Measurements from ENCODE around the gene LZTS2. TPM values are rescaled to one million over a fixed set of nuclear protein-coding genes. Genes with fewer than 3 reads are reported as not detected.

LZTS2 gene
- total and polyA plus RNA-seq, 2 experiments from 2014 or later: 73.6 to 90.7 TPM

GRCh38 chr10:100982916-100983830, 16.4 kb upstream of the LZTS2 start:
- TF ChIP-seq CTCF (IDR thresholded peaks at IDR 0.05; ENCODE audit: poor library complexity) (no peak), EZH2 (IDR thresholded peaks at IDR 0.05; ENCODE audit: borderline replicate concordance) (no peak), EZH2phosphoT487 (IDR thresholded peaks at IDR 0.05; ENCODE audit: low read depth, severe bottlenecking, unreplicated experiment) (no peak)
- Histone ChIP-seq H3K79me2 (peaks cover 20% of the 10 kb centered on the region), H3K4me2 (no peak overlapping the region), H3K4me1 (ENCODE audit: insufficient read depth) (peaks cover 14% of the 10 kb centered on the region), H3K36me3 (replicated peaks; ENCODE audit: insufficient read depth, low read depth) (no peaks in the 10 kb centered on the region), H3K9me2 (replicated peaks; ENCODE audit: insufficient read depth) (no peaks in the 10 kb centered on the region), H3K4me3 (no peak overlapping the region), H3K27me3 (no peaks in the 10 kb centered on the region), H3K9me3 (ENCODE audit: low read depth) (no peaks in the 10 kb centered on the region), H4K20me1 (ENCODE audit: insufficient read depth, poor library complexity, severe bottlenecking) (no peaks in the 10 kb centered on the region), H3K27ac (no peak overlapping the region), H2AFZ (no peak overlapping the region)
- 94% methylated on average over 24 of the region's 24 CpGs for WGBS (ENCODE audit: low lambda C conversion rate, missing lambda C conversion rate)
- DNase-seq (ENCODE audit: low spot score): no peak

- no peaks in the 10 kb centered on the region for H3K27me3 ChIP-seq
- DNase-seq (ENCODE audit: low spot score): no peak
- no peaks in the 10 kb centered on the region for H3K9me2 ChIP-seq (replicated peaks; ENCODE audit: insufficient read depth)
- peaks cover 14% of the 10 kb centered on the region for H3K4me1 ChIP-seq (ENCODE audit: insufficient read depth)
- H2AFZ ChIP-seq: no peak overlapping the region
- H3K9me3 ChIP-seq (ENCODE audit: low read depth): no peaks in the 10 kb centered on the region
- no peak overlapping the region for H3K4me3 ChIP-seq
- H3K27ac ChIP-seq: no peak overlapping the region
- 95% methylated on average over 8 of the region's 13 CpGs for WGBS (ENCODE audit: low lambda C conversion rate, missing lambda C conversion rate)
- TF ChIP-seq CTCF (IDR thresholded peaks at IDR 0.05; ENCODE audit: poor library complexity) (no peak), EZH2phosphoT487 (IDR thresholded peaks at IDR 0.05; ENCODE audit: low read depth, severe bottlenecking, unreplicated experiment) (no peak)
- H4K20me1 ChIP-seq (ENCODE audit: insufficient read depth, poor library complexity, severe bottlenecking): no peaks in the 10 kb centered on the region
- H3K4me2 ChIP-seq: no peak overlapping the region
- H3K79me2 ChIP-seq: peaks cover 29% of the 10 kb centered on the region
- no peaks in the 10 kb centered on the region for H3K36me3 ChIP-seq (replicated peaks; ENCODE audit: insufficient read depth, low read depth)
Measured at GRCh38 chr10:100983868-100984671, 15.5 kb upstream of the LZTS2 start.

GRCh38 chr10:100984672-100985177, 14.9 kb upstream of the LZTS2 start:
- Histone ChIP-seq H3K27ac (peak overlapping the region; percentile 27), H3K36me3 (replicated peaks; ENCODE audit: insufficient read depth, low read depth) (no peaks in the 10 kb centered on the region)
- TF ChIP-seq EZH2phosphoT487 (IDR thresholded peaks at IDR 0.05; ENCODE audit: low read depth, severe bottlenecking, unreplicated experiment) (no peak), EZH2 (IDR thresholded peaks at IDR 0.05; ENCODE audit: borderline replicate concordance) (no peak), CTCF (IDR thresholded peaks at IDR 0.05; ENCODE audit: poor library complexity) (no peak)

More at GRCh38 chr10:100984672-100985177, 14.9 kb upstream of the LZTS2 start:
- H3K4me1 ChIP-seq (ENCODE audit: insufficient read depth): peaks cover 14% of the 10 kb centered on the region
- H3K4me2 ChIP-seq: no peak overlapping the region
- H3K9me2 ChIP-seq (replicated peaks; ENCODE audit: insufficient read depth): no peaks in the 10 kb centered on the region
- H3K9me3 ChIP-seq (ENCODE audit: low read depth): no peaks in the 10 kb centered on the region
- WGBS (ENCODE audit: low lambda C conversion rate, missing lambda C conversion rate): 94% methylated on average over 2 of the region's 2 CpGs
- no peak overlapping the region for H2AFZ ChIP-seq
- DNase-seq (ENCODE audit: low spot score): no peak
- no peaks in the 10 kb centered on the region for H3K27me3 ChIP-seq
- H4K20me1 ChIP-seq (ENCODE audit: insufficient read depth, poor library complexity, severe bottlenecking): no peaks in the 10 kb centered on the region
- H3K79me2 ChIP-seq: peaks cover 34% of the 10 kb centered on the region
- H3K4me3 ChIP-seq: no peak overlapping the region

Measured in hepatocyte (in vitro differentiated cells).